ENCODE data around the gene PDILT.

PDILT gene

GRCh38 chr16:20347666-20348364 lies 56.7 kb downstream of the PDILT start:
- no peak for TF ChIP-seq CTCF (IDR thresholded peaks at IDR 0.05; ENCODE audit: low read depth, low read length, missing control alignments)
- H3K27me3 ChIP-seq (replicated peaks): no peaks in the 10 kb centered on the region
- H3K36me3 ChIP-seq (replicated peaks): no peaks in the 10 kb centered on the region
- no peak overlapping the region for H3K4me3 ChIP-seq (ENCODE audit: low read depth, low read length)
- in situ Hi-C loops (cut with HindIII; ENCODE audit: low pct_ligation_motif_present, low sequenced_read_pairs): no loop called here
- H3K27ac ChIP-seq: no peak overlapping the region
- DNase-seq: no peak

GRCh38 chr16:20344611-20345010 lies 59.9 kb downstream of the PDILT start:
- Histone ChIP-seq H3K4me3 (ENCODE audit: low read depth, low read length) (no peak overlapping the region), H3K27me3 (replicated peaks) (no peaks in the 10 kb centered on the region), H3K36me3 (replicated peaks) (no peaks in the 10 kb centered on the region), H3K27ac (no peak overlapping the region)
- DNase-seq: no peak
- in situ Hi-C loops (cut with HindIII; ENCODE audit: low pct_ligation_motif_present, low sequenced_read_pairs): no loop called here
- TF ChIP-seq CTCF (IDR thresholded peaks at IDR 0.05; ENCODE audit: low read depth, low read length, missing control alignments): no peak

- Histone ChIP-seq H3K27me3 (replicated peaks) (no peaks in the 10 kb centered on the region), H3K36me3 (replicated peaks) (no peaks in the 10 kb centered on the region), H3K4me3 (ENCODE audit: low read depth, low read length) (no peak overlapping the region), H3K27ac (no peak overlapping the region)
- in situ Hi-C loops (cut with HindIII; ENCODE audit: low pct_ligation_motif_present, low sequenced_read_pairs): no loop called here
- DNase-seq: no peak
- no peak for TF ChIP-seq CTCF (IDR thresholded peaks at IDR 0.05; ENCODE audit: low read depth, low read length, missing control alignments)
These were observed 64.8 kb downstream of the PDILT start for GRCh38 chr16:20339744-20340143.

GRCh38 chr16:20336955-20337354 lies 67.6 kb downstream of the PDILT start:
- no peaks in the 10 kb centered on the region for H3K36me3 ChIP-seq (replicated peaks)
- no peaks in the 10 kb centered on the region for H3K27me3 ChIP-seq (replicated peaks)
- in situ Hi-C loops (cut with HindIII; ENCODE audit: low pct_ligation_motif_present, low sequenced_read_pairs): no loop called here
- TF ChIP-seq CTCF (IDR thresholded peaks at IDR 0.05; ENCODE audit: low read depth, low read length, missing control alignments): no peak
- H3K4me3 ChIP-seq (ENCODE audit: low read depth, low read length): no peak overlapping the region
- DNase-seq: no peak
- no peak overlapping the region for H3K27ac ChIP-seq

GRCh38 chr16:20334396-20334795 lies 70.1 kb downstream of the PDILT start:
- DNase-seq: no peak
- Histone ChIP-seq H3K27ac (no peak overlapping the region), H3K4me3 (ENCODE audit: low read depth, low read length) (no peak overlapping the region), H3K27me3 (replicated peaks) (no peaks in the 10 kb centered on the region), H3K36me3 (replicated peaks) (no peaks in the 10 kb centered on the region)
- in situ Hi-C loops (cut with HindIII; ENCODE audit: low pct_ligation_motif_present, low sequenced_read_pairs): no loop called here
- TF ChIP-seq CTCF (IDR thresholded peaks at IDR 0.05; ENCODE audit: low read depth, low read length, missing control alignments): no peak

- DNase-seq: no peak
- TF ChIP-seq CTCF (IDR thresholded peaks at IDR 0.05; ENCODE audit: low read depth, low read length, missing control alignments): no peak
- in situ Hi-C loops (cut with HindIII; ENCODE audit: low pct_ligation_motif_present, low sequenced_read_pairs): no loop called here
- H3K27me3 ChIP-seq (replicated peaks): no peaks in the 10 kb centered on the region
- H3K27ac ChIP-seq: no peak overlapping the region
- no peaks in the 10 kb centered on the region for H3K36me3 ChIP-seq (replicated peaks)
- H3K4me3 ChIP-seq (ENCODE audit: low read depth, low read length): no peak overlapping the region
These were observed 71.4 kb downstream of the PDILT start for GRCh38 chr16:20333120-20333519.
